BJ (cell line): Measurements from ENCODE around the gene SPATA17. TPM values are rescaled to one million over a fixed set of nuclear protein-coding genes. Genes with fewer than 3 reads are reported as not detected.

ENCODE experiments used
- CTCF ChIA-PET: fragments of 350-600 bp; formaldehyde crosslinking; extraction: SDS; loops from one replicate; lab custom pipeline; 2021; ENCODE audit warnings: antibody characterized with exemption, inconsistent platforms; lab: Yijun Ruan, JAX
- POLR2A ChIA-PET: fragments of 300-600 bp; sonication (Branson Sonifier 250); formaldehyde crosslinking; extraction: SDS; loops from one replicate; lab custom pipeline; 2021; ENCODE audit warnings: antibody characterized with exemption; lab: Charles Lee
- DNase-seq: peaks from one replicate; pipeline ENCODE4 v3.0.0-alpha.2; 2011; ENCODE audit warnings: low read depth
- H3K27me3 ChIP-seq: 2 replicates; pipeline ENCODE4 v1.6.0; 2011; ENCODE audit warnings: low read length; ENCODE audit not compliant: control insufficient read depth, insufficient read depth
- H3K36me3 ChIP-seq: 2 replicates; pipeline ENCODE4 v1.5.1; 2011; ENCODE audit warnings: low read length; ENCODE audit not compliant: control insufficient read depth, insufficient read depth
- H3K4me3 ChIP-seq: 2 replicates; pipeline ENCODE4 v1.5.1; 2011; ENCODE audit warnings: low read depth, mild to moderate bottlenecking, control low read depth, low read length
- CTCF ChIP-seq: IDR thresholded peaks from 2 replicates; pipeline ENCODE4 v1.5.1; 2011; ENCODE audit warnings: low read depth, mild to moderate bottlenecking, control low read depth, inconsistent platforms, low read length, moderate library complexity; ENCODE audit not compliant: insufficient read depth
- polyA plus RNA-seq: library from polyadenylated mRNA; depleted of rRNA; stranded (reverse); fragments of >200 nt; gene quantifications from 2 replicates; pipeline ENCODE4 v1.2.3, GENCODE V29; 2011

Gene SPATA17
- polyA plus RNA-seq, 1 experiment, result 0.52 TPM

GRCh38 chr1:217857061-217857460 lies 225.9 kb downstream of the SPATA17 start:
- POLR2A ChIA-PET, result no interaction called here
- Histone ChIP-seq H3K27me3 (no peaks in the 10 kb centered on the region), H3K4me3 (no peak overlapping the region), H3K36me3 (no peaks in the 10 kb centered on the region)
- no peak for DNase-seq
- CTCF ChIA-PET, result no interaction called here
- TF ChIP-seq CTCF, result no peak

- POLR2A ChIA-PET, result no interaction called here
- CTCF ChIA-PET, result no interaction called here
- DNase-seq, result no peak
- Histone ChIP-seq H3K36me3 (no peaks in the 10 kb centered on the region), H3K4me3 (no peak overlapping the region), H3K27me3 (no peaks in the 10 kb centered on the region)
- no peak for TF ChIP-seq CTCF
Observed at GRCh38 chr1:217861658-217862057, 230.5 kb downstream of the SPATA17 start.

DNA sequence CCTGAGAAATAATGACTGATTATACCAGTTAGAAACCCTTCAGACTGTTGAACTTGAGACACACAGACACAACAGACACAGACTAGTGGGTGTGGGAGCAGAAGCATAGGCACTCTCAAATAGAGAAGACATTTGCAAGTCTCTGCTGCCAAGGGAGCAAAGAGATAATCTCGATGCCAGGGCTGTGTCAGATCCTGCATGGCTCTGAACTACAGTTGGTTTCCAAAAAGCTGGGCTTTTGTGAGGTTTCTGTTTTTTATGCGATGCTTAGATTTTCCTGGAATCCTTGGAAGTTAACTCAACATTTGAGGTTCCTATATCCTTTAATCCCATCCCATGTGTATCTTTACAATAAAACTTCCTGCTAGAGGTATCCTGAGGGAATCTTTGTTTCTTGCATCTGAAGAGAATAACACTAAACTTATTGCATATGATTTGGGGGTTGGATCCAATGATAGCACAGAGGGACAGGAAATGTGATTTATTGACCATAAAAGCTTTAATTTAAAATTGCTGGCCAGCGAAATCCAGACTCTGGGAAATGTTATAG lies 236.4 kb downstream of the SPATA17 start:
- TF ChIP-seq CTCF, result no peak
- H3K4me3 ChIP-seq, result no peak overlapping the region
- no peaks in the 10 kb centered on the region for H3K36me3 ChIP-seq
- no peaks in the 10 kb centered on the region for H3K27me3 ChIP-seq
- no peak for DNase-seq
- ChIA-PET CTCF (interaction anchor here (1.0 to 1.7 kb wide), 2 partner anchors 11 to 18 kb away, joined by 3 to 4 read pairs; no protein-coding TSS in a partner anchor), POLR2A (no interaction called here)

DNA sequence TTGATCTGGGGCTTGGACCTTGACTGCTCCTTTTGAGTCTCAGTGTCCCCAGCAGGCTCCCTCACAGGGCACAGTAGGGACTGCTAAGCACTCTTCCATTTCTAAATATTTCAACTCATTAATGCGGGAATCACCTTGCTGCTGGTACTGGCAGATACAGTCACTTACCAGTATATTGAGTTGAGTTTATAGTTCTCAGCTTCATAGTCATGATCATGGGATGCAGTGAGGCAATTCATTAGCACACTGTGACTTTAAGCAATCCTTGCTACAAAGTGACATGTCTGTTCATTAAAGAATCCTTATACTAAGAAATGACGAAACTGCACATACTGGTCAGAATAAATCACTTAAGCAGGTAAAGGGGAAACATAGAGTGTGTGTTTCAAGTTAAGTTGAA lies 240.8 kb downstream of the SPATA17 start:
- Histone ChIP-seq H3K4me3 (no peak overlapping the region), H3K27me3 (no peaks in the 10 kb centered on the region), H3K36me3 (no peaks in the 10 kb centered on the region)
- ChIA-PET POLR2A (no interaction called here), CTCF (no interaction called here)
- TF ChIP-seq CTCF, result no peak
- DNase-seq, result no peak

DNA sequence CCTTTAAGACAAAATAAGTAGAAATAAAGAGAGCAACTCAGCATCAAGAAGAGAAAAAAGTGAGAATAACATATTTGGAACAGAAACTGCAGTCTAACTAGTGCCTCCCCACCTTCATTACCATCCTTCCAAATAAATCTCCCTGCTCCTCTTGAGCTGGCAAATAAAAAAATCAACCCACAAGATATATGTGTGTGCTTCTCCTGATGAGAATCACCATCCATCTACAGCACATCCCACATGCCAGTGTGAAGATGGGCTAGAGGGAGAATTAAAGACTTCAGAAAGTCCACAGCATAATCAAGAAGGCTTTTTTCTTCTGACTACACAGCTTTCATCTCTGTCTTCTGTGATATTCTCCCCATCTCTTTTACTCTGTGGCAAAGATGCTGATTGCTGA lies 244.1 kb downstream of the SPATA17 start:
- TF ChIP-seq CTCF, result no peak
- ChIA-PET POLR2A (no interaction called here), CTCF (no interaction called here)
- H3K4me3 ChIP-seq, result no peak overlapping the region
- no peak for DNase-seq
- H3K27me3 ChIP-seq, result no peaks in the 10 kb centered on the region
- no peaks in the 10 kb centered on the region for H3K36me3 ChIP-seq
